ENCODE measurements around the gene TBC1D14. TPM values are rescaled to one million over a fixed set of nuclear protein-coding genes. Genes with fewer than 3 reads are reported as not detected.

Gene TBC1D14
- total RNA-seq, 1 donor from 2014 or later, result 37.1 TPM

DNA sequence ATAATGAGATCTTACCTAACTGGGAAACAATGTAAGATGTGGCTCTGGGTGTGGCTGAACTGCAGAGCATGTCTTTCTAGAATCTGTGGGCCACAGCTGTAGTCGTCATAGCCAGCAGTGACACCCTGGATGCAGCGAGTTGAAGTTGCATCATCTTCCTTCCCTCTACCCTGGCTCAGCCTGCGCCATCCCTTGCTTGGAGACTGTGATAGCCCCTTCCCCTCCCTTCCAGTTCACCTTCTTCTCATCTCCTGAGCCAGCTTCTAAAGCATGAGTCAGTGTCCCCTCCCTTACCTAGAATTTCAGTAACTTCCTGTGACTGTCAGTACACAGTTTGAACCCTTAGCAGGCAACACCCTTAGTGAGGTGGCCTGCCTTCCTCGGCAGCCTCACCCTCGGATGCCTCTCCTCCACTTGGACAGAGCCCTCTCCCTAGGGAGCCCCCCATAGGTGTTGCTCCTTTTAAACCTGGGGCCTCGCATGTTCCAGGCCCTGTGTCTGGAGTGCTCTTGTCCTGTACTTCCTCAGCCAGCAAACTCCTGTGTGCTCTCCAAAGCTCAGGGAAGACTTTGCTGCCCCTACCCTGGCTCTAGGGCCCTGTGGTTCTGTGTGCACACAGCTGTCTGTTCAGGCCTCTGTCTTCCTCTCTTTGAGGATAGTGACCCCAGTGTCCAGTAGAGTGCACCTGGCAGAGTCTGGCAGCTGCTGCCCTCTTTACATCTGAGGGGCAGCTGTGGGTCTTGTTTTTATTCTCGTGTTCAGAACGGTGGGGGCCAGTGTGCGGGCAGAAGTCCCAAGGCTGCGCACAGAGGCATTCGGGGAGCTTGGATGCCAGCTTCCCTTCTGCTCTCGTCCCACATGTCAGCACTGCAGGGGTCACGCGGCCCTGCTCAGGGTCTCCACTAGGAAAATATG is 89.8 kb downstream of the TBC1D14 start:
- no peak for DNase-seq (ENCODE audit: low spot score)

DNA sequence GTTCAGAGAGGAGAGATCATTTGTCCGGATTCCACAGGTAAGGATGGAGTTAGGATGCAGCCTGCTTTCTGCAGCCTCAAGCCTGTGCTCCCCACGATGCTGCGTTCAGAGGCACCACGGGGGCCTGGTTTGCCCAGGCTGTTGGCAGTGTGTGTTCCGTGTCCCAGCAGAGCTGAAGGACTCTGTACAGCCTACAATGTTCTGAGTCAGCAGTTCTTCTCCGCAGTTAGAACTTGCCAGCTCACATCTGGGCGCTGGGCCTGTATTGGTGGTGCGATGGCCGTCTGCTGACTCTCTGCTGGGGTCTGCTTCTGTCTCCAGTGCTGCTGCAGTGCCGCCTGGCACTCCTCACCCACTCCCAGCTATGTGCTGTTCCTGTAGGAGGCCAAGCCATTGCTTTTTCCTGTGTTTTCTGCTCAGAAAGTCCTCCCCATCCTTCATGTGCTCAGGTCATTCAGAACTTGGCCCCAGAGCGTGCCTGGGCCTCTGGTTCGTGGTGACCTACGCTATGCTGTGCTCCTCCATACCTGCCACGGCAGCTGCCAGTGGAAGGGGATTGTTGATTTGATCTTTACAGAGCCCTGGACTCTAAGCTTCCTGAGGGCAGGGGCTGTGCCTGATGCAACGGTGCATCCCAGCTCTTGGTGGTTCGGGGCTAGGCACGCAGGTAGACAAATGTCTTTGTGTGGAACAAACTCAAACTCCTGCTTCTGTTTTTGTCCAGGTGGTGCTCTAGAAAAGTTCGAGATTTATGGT is 91.0 kb downstream of the TBC1D14 start:
- DNase-seq (ENCODE audit: low spot score), result no peak

- DNase-seq (ENCODE audit: low spot score), result no peak
These were observed 91.6 kb downstream of the TBC1D14 start for GRCh38 chr4:7001271-7001670.

DNA sequence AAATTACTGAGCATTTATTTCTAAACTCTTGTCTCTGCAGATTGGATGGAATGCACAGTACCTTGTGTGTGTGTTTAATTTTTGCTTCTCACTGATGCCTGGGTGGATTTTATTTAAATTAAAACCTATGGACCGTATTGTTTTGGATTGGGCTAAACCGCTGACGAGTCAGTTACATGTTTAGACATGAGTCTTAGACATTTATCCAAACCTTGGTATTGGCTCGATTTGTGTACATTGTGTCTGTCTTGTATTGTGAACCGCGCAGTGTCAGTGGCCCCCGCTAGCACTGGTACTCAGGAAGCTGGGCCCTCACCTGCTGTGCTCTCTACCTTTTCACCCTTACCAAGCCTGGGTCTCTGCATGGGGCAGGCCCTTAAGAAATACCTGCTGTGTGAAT is 92.7 kb downstream of the TBC1D14 start:
- DNase-seq (ENCODE audit: low spot score), result no peak

GRCh38 chr4:7003176-7003878 is 93.7 kb downstream of the TBC1D14 start:
- no peak for DNase-seq (ENCODE audit: low spot score)

- no peak for DNase-seq (ENCODE audit: low spot score)
These were observed 94.2 kb downstream of the TBC1D14 start for GRCh38 chr4:7003879-7004240.

DNA sequence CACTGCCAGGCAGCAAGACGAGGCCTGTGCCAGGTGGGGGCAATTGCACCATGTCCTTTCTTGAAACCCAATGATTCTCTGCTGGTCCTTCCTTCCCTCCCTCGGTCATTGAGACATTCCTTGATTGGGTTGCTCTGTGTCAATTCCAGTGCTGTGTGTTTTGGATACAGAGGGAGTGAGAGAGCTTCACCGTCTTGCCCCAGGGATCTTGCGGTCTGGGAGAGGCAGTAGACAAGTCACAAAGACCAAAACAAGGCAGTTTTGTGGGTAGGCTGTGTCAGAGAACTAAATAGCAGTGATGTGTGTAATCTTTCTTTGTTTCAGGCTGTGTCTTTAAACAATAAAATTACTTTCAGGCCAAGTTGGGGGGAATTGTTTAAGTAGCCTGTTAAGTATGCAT is 94.7 kb downstream of the TBC1D14 start:
- no peak for DNase-seq (ENCODE audit: low spot score)

GRCh38 chr4:7005571-7005970 is 95.9 kb downstream of the TBC1D14 start:
- DNase-seq (ENCODE audit: low spot score), result no peak

DNA sequence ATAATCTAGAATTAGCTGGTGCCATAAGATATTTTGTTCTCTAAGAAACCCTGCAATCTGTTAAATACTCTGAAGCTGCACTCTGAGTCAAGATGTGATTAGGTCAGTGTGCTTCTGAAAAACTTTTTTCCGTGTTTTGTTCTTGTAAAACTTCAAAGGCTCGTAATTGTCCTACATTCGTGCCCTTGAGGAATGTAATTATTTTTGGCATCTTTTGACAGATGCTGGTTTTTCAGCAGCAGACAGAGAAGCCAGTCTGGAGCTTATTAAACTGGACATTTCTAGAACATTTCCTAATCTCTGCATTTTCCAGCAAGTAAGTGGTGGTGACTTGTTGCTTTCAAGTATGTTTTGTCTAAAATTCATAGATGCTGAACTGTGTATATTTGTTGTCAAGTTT is 96.8 kb downstream of the TBC1D14 start:
- no peak for DNase-seq (ENCODE audit: low spot score)

DNA sequence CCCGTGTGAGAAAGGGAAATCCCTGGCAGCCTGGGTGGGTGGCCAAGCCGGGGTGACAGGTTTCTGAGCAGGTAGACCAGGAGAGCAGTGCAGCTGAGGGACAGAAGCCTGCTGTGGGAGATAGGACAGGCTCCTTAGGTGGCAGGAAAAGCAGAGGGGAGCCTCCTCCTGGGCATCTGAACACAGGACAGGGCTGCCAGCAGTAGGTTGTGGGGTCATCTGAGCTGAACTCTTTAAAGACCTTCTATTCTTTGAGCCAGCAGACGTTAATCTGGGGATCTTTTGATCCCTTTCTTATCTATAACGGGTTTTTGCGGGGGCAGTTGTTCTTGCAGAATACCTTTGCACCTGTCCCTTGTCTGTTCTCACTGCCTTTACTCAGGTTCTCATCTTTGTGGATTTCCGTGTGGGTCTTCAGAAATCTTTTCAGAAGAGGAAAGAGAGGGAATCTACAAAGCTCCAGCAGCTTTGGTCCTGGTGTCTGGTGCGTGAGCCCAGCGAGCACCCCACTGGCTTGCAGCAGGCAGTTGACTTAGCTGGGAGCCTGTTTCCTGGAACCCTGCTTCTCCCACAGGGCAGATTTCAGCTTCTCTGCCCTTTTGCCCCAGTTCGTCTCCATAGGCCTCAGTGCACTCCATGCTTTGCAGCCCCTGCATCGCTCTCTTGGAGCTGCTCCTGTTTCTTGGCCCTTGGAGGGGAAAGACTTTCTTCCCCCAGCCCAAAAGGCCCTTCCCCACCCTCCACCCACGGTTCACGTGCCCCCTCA is 97.7 kb downstream of the TBC1D14 start:
- no peak for DNase-seq (ENCODE audit: low spot score)

DNA sequence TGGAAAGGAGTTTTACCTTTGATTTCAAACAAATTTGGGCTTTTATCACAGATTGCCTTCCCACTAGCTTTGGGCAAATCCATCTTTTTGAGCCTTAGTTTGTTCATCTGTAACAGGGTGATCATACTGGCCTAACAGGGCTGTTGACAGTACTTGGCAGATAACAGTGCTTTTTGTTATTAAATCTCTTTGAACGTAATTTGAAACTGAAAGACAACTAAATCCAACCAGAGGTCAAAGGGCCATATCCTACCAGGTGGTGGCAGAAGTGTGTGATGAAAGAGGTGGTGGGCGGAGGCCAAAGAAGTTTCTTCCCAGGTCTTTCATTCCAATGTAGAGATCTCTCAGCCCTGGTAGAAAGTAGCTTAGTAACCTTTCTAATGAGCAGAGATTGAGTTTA is 98.3 kb downstream of the TBC1D14 start:
- no peak for DNase-seq (ENCODE audit: low spot score)

DNA sequence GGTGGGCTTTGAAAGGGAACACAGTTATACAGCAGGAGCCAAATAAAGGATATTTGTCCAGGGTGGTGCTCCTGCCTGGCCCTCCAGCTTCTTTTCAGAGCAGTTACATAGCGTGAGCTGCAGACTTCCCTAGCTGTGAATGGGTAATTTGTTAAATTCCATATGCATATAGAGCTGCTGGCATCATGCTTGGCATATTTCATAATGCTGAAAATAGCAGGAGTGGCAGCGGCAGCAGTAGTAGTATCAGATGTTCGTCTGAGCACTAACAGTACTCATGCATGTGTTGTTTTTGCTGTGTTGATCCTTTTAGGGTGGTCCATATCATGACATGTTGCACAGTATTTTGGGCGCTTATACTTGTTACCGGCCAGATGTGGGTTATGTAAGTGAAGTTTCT is 99.9 kb downstream of the TBC1D14 start:
- no peak for DNase-seq (ENCODE audit: low spot score)

DNA sequence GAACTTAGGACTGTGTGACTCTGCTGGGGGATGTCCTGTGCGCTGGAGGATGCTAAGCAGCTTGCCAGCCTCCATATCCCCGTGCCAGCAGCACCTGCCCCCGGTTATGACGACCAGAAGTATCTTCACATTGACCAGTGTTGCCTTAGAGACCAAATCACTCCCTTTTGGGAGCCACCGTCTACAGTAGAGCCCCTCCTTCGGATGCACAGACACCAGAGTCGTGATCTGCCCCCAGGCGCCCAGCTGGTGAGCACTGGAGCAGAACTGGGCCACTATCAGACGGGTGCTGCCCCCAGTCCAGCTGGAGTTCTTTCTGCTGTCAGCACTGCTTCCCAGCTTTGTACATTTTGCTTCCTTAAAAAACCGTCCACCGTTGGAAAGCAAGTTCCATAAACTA is 103.5 kb downstream of the TBC1D14 start:
- no peak for DNase-seq (ENCODE audit: low spot score)

GRCh38 chr4:7014815-7015214 is 105.2 kb downstream of the TBC1D14 start:
- no peak for DNase-seq (ENCODE audit: low spot score)

- no peak for DNase-seq (ENCODE audit: low spot score)
These were observed 105.9 kb downstream of the TBC1D14 start for GRCh38 chr4:7015383-7016035.

GRCh38 chr4:7016086-7016485 is 106.5 kb downstream of the TBC1D14 start:
- DNase-seq (ENCODE audit: low spot score), result no peak

DNA sequence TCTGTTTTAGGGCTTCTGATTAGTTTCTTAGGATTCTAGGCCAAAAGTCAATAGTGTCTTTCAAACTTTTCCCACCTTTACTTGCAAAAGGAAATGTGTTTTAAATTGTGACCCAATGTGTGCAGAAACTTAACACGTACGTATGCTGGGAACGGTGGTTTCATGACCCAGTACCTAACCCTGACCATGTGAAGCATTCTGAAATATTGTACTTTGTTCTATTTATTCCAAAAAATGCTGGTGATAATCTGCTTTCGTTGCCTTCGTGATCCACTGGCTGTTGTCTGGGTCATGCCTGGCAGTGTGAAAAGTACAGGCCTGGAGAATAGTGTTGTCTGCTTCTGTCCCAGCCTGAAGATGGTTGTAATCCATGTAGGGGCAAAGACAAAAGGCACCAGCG is 106.9 kb downstream of the TBC1D14 start:
- no peak for DNase-seq (ENCODE audit: low spot score)

- no peak for DNase-seq (ENCODE audit: low spot score)
These were observed 107.9 kb downstream of the TBC1D14 start for GRCh38 chr4:7017446-7018048.

- DNase-seq (ENCODE audit: low spot score), result no peak
These were observed 108.7 kb downstream of the TBC1D14 start for GRCh38 chr4:7018281-7018680.

DNA sequence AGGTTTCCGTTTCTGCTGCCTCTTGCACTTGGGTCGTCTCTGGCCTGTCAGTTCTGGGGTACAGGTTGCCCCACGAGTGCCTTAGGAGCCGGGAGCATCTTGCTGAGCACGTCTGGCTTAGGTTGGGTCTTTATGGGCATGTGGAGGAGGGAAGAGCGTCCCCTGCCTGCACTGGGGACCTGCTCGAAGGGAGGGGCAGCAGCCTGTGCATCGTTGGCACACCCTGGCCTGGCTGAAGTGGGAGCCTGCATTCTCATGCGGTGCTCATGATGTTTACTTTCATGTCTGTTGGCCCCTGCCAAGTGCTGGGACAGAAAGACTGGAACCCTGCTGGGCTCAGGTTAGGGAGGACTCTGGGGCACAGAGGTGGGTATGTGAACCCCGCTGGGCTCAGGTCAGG is 109.7 kb downstream of the TBC1D14 start:
- no peak for DNase-seq (ENCODE audit: low spot score)

GRCh38 chr4:7020290-7020689 is 110.7 kb downstream of the TBC1D14 start:
- DNase-seq (ENCODE audit: low spot score), result no peak
